ENCODE measurements around the gene DDAH1.

DDAH1 gene

DNA sequence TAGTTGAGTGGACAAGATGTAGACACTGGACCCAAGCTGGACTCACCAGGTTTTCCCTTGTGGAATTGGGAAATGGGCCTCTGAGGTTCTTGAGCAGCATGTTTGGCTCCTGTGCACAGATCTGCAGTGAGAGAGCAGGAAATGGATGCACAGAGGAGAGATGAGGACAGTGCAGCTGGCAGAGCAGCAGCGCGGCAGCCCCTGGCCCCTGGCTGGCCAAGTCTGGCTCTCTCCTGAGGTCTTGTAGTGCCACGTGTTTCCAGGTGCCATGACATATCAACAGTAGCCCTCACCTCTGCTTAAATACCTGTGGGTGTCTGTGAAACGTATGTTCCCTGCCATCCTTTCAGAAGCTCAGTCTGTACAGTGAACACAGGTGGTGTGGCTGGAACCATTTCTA lies 169.3 kb downstream of the DDAH1 start:
- Histone ChIP-seq H3K27ac (peak overlapping the region in 2 of 21 experiments; percentile 21 to 48), H3K4me3 (no peak overlapping the region)

DNA sequence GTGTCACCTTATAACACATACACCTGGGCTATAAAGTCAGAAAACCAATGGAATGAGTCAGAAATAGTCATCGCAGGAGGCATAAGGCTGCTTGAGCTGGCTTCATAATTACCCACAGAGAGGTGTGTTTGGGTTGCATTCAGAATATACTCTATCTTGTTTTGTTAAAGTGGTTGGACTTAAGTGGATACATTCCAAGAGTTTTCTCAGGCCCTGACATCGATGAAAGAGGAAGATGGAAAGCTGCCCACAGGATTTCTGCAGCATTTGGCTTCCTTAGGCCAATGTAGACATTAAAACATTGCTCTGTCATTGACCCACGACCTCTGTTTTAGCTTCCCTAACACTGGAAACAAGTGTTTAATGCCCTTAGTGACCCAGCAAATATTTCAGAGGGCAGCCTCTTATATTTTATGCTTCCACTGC lies 169.9 kb downstream of the DDAH1 start:
- peak overlapping the region in 2 of 21 experiments; percentile 21 to 48 for H3K27ac ChIP-seq
- H3K4me3 ChIP-seq = no peak overlapping the region

DNA sequence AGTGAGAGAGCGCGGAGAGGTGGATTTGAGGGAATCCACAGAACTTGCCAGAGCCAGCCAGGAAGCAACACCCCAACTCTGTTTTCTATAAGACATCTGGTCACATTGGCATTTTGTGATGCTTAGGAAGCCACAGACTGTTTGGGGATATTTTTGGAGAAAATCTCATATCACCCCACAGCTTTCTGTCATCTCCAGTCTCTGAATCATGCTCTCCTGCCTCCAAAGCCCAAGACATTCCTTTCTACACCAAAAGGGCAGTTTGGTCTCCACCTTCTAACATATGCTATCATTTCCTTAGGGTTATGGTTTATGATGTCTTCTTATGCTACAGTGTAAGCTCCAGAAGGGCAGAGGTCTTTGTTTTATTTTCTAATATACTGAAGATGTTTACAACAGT lies 174.1 kb downstream of the DDAH1 start:
- no peak overlapping the region for H3K4me3 ChIP-seq
- H3K27ac ChIP-seq = peak overlapping the region in 6 of 21 experiments; percentile 11 to 60 (median 46)

DNA sequence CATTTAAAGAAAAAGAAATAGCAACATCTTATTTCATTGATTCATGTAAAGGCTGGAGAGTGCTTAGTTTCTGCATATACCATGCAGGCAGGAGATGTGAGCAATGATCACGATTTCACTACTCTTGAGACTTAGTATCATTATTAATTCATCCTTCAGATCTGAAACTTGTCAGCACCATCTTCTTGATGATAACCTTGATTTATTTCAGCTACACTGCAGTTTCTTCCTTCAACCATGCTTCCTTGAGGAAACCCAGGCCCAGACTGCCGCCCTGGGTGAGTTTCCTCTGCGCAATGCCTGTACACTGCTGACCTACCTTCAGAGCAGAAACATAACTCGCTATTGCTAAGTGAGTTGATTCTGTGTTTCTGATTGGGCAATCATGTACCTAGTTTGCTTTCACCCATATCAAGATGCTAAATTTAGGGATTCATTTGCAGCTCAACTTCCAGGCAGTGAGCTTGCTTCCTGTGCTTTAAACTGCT lies 175.1 kb downstream of the DDAH1 start:
- H3K4me3 ChIP-seq = no peak overlapping the region
- H3K27ac ChIP-seq = peak overlapping the region in 13 of 21 experiments; percentile 11 to 60 (median 41)

DNA sequence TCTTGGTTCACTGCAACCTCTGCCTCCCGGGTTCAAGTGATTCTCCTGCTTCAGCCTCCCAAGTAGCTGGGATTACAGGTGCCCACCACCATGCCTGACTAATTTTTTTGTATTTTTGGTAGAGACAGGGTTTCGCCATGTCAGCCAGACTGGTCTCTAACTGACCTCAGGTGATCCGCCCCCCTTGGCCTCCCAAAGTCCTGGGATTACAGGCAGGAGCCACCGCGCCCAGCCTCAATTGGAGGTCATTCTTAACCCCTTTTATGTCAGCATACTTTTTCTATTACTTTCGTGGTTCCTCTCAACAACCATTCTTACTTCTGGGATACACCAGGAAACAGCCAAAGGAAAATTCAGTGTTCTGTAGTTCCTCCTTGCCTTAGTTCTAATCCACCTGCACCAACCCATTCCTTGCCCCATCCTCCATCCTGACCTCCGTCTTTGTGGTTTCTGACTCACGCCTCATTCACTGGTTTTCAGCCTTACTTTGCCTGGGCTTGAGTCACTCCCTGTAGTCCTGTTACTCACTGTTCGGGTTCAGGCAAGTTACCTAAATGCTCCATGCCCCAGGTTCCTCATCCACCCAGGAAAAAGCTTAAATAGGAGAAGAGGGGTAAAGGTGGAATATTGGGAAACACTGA lies 175.6 kb downstream of the DDAH1 start:
- Histone ChIP-seq H3K4me3 (no peak overlapping the region), H3K27ac (peak overlapping the region in 8 of 21 experiments; percentile 21 to 60 (median 42))

DNA sequence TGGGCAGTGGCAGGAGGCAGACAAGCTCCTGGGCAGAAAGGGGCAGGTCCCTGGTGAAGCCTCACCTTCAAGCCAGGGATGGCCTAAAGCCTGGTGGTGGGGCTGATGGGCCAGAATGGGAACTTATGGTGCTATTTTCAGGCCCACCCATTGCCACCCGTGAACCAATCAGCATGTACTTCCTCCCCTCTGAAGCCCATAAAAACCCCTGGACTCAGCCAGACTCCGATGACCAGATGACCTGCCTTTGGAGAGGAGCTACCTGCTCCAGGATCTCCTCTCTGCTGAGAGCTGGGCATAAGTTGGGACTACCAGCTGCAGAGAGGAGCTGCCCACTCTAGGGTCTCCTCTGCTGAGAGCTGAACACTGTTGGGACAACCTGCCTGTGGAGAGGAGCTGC lies 180.8 kb downstream of the DDAH1 start:
- H3K4me3 ChIP-seq = no peak overlapping the region
- no peak overlapping the region for H3K27ac ChIP-seq

DNA sequence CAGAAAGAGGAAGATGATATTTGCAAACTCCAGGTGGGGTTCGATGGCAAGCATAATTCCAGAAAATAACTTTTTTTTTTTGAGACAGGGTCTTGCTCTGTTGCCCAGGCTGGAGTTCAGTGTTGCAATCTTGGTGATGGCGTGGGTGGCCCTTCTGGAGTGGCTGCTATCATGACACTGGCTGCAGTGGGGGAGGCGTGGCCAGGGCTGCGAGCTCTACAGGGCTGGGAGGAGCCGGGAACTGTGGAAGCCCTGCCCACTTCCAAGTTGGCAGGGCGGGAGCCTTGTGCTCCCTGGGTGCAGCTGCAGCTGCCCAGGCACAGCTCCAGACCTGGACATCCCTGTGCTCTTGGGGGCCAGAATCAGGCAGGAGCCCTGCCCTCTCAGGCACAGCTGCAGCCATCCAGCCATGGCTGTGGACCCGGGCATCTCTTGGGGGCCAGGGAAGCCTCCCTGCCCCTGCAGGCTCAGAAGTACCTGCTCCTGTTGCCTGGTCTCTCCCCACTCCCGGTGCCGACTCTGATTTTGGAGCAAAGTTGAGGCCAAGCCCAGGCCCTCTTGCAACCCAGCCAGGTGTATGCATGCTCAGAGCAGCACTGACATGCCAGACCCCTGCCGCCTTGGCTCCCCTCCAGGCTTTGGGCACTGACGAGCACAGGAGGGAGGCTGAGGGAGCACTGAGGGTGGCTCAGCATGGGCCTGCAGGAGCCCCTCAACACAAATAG lies 181.3 kb downstream of the DDAH1 start:
- Histone ChIP-seq H3K27ac (peak overlapping the region in 1 of 21 experiments; percentile 34), H3K4me3 (no peak overlapping the region)

DNA sequence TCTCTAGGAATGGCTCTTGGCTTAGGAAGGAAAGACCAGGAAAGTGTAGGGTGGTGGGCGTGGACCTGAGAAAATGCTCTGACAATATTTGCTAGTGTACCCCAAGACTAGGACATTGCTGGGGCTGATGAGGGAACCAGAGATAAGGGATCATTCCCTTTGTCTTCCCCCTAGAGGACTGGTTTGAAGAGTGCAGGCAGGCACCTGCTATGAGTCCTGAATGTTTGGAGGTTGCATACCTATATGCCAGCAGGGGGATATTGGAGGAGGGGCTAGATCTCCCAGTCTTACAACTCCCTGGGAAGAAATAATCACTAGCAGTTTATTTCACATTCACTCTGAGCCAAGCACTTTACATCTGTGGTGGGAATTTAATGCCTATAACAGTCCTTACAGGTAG lies 182.5 kb downstream of the DDAH1 start:
- Histone ChIP-seq H3K27ac (no peak overlapping the region), H3K4me3 (no peak overlapping the region)

DNA sequence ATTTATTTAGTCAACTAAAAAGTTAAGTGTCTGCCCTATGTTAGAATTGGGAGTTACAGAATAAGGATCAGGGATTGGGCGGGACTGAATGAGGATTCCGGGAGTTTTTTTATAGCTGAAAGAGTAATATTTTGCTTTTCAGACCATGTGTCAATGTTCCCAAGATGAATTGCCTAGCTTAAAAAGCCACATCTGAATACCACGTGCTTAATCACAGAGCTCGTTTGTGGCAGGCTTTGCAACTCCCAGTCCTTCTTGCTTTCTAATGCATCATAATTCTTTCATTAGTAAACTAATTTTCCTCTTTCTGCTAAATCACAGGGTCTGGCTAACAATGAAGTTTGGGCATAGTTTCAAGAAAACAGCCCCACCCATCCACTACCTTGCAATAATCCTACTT lies 184.3 kb downstream of the DDAH1 start:
- Histone ChIP-seq H3K4me3 (no peak overlapping the region), H3K27ac (peak overlapping the region in 3 of 21 experiments; percentile 8 to 57 (median 29))

DNA sequence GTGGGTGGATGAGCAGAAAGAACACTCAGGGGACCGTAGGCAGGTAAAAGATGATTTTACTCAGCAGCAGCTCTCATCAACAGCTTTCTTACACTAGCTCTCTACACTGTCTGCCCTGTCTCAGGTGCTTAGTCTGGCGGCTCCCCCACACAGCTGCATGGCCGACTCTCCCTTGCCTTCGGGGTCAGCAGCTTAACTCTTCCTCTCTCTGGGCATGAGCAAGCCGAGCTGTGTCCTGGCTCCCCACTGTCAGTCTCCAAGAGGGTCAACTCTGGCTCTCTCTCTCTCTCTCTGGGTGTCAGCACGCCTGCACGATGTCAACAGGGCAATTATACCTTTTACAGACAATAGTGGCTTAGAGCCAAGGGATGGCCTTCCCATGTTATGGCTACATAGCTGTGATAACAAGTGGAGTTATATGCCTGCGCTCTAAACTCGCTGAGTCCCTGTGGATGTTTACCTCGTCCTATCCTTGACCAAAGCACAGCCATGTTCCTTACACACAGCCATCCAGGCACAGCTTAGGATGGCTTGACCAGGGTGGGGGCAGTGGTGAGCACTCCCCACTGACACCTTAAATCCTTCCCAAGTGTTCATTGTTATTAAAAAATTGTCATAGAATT lies 185.4 kb downstream of the DDAH1 start:
- peak overlapping the region in 20 of 21 experiments; percentile 44 to 98 (median 78) for H3K27ac ChIP-seq
- no peak overlapping the region for H3K4me3 ChIP-seq

DNA sequence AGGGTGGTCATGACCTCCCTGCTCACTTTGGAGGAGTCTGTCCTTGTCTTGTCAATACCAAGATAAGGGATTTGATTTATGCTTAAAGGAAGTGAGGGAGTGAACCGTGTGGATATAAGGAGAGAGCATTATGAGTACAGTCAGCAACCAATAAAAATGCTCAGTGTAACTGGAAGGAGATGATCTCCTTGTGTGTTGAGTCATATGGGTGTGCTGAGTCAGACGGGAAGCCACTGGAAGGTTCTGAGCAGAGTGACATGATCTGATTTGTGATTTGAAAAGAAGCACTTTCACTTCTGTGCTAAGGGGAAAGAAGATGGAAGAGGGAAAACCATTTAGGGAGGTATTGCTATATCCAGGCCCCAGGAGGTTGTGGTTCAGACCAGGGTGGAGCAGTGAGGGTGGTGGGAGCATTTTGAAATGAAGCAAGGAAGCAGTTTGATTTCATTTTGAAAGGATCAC lies 186.1 kb downstream of the DDAH1 start:
- peak overlapping the region in 20 of 21 experiments; percentile 44 to 98 (median 78) for H3K27ac ChIP-seq
- H3K4me3 ChIP-seq = peak overlapping the region in 1 of 7 experiments; percentile 21

DNA sequence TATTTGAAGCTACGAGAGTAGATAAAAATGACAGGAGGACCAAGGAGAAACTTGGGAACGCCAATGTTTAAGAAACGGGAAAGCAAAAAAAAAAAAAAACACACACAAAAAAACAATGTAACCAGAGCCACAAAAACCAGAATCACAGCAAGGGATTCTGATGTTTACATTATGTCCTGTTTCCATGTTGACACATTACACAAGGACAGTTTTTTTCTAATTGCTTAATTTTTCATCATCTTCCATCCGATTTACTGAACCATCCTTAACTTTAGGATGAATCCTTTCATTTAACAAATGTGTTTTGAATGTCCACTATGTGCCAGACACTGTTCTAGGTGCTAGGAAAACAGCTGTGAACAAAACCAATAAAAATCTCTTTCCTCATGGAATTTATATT lies 187.2 kb downstream of the DDAH1 start:
- Histone ChIP-seq H3K27ac (peak overlapping the region in 7 of 21 experiments; percentile 75 to 99 (median 98)), H3K4me3 (no peak overlapping the region)

DNA sequence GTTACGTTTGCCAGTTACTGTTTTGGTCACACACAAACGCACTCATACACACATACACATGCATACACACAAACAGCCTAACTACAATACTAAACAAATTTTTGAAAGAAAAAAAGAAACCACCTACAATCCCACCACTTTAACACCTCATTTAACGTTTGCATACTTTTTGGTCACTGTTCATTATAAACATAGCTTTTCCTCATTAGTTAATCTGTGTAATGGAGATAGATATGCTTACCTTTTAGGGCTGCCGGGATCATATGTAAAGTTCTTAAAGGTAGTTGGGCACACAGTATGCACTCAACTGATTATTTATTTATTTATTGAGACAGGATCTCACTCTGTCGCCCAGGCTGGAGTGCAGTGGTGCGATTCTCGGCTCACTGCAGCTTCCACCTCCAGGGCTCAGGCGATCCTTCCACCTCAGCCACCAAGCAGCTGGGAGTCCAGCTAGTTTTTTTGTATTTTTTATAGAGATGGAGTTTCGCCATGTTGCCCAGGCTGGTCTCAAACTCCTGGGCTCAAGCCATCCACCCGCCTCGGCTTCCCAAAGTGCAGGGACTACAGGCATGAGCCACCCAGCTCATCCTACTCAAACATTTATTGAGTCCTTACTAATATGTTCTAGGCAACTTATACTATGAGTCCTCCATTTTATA lies 187.8 kb downstream of the DDAH1 start:
- Histone ChIP-seq H3K27ac (peak overlapping the region in 20 of 21 experiments; percentile 75 to 99 (median 97)), H3K4me3 (peak overlapping the region; percentile 64 to 98 (median 87))

DNA sequence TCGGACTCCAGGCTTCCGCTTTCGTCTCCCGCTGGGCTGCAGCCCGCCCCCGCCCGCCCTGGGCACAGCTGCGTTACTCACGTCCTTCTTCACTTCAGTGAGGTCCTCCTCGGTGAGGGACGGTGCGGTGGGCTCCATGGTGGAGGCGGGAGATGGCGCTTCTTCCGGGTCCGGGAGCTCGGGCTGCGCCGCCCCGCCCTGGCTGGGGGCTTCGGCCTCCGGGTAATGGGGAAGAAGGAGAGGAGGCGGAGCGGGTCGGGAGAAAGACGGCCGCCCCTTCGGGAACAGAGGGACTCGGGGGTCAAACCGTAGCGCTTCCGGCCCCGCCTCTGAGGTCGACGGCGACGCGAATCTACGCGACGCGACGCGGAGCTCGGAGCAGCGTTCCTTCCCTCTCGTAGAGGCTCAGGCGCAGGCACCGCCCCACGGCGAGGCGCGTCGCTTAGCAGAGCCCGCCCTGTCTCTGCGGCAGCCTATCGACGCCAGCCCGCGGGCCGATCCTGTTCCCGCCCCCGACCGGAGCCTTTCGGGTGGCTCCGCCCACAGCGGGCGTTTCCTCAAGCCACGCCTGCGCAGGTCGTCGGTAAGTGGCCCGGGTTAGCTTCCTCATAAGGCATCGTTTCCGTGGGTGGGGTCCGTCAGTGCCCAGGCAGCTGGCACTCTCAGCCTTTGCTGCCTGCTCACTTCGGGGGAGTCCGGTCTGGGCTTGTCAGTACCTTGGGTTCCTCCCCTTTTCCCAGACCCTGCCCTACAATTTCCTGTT lies 188.6 kb downstream of the DDAH1 start, which contains the start of gene BCL10:
TSS of gene BCL10 (minus strand) at position 418 of the 763 bp plus-strand sequence. CDS start at position 138, 280 bp downstream.
- Histone ChIP-seq H3K27ac (peak within 1 kb of the TSS; percentile 82 to 99 (median 97)), H3K4me3 (peak within 1 kb of the TSS; percentile 64 to 98 (median 87))

DNA sequence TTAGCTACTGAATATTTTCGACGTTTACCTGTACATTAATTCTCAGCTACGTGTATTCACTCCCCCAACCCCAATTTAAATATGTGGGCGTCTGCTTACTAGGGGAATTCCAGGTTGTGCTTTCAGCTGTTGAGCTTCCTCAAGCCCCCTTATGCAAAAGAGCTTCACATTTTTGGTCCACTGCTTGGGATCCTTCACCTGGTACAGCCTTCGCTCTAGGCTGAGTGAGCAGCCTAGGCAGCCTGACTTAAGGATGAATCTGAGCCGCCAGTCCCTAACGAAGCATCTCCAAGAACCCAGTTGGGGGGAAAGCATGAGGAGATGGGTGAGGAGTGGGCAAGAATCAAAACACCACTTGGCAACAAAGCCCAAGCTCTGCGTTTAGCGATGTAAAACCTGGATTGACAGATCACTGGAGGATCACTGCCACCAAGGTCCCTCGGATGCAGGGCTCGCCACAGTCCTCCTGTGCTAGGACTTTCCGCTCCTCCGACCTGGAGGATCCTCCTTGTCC lies 189.2 kb downstream of the DDAH1 start:
- H3K4me3 ChIP-seq = peak overlapping the region; percentile 64 to 98 (median 87)
- H3K27ac ChIP-seq = peak overlapping the region; percentile 82 to 99 (median 97)

DNA sequence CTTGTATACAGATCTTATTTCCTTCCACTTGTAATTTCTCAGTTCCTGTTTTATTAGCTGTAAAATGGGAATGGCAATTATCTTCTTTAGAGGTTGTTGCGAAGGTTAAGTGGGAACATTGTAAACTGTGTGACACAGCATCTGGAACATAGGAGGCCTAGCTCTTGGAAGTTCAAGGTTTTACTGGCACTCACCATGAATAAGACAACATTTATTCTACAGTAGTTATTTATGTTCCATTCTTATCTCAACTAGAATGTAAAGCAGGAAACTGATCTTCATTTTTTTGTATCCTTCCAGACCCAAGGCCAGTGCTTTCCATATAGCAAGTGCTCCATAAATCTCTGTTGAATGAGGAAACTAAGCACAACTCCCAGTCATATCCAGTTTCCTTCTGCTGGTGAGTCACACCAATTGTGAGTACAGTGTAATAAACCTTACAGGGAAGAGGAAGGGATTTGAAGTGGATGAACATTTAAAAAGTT lies 189.9 kb downstream of the DDAH1 start:
- Histone ChIP-seq H3K27ac (peak overlapping the region in 18 of 21 experiments; percentile 31 to 99 (median 97)), H3K4me3 (peak overlapping the region; percentile 64 to 98 (median 87))

DNA sequence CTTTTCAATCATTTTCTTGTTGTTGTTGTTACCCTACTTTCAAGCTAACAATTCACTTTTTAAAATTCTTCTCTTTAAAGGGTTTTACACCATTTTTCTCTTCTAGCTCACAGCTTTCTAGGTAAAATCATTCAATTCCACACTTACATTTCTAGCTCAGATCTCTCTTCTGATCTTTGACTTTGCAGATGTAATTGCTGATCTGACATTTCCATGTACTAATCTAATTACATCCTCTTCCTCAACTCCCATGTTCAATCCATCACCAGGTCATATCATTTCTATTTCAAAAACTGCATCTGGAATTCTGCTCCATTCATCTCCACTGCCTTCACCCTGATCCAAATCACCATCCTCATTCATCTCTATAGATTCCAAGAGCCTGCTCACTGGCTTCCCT lies 191.6 kb downstream of the DDAH1 start:
- Histone ChIP-seq H3K27ac (peak overlapping the region in 1 of 21 experiments; percentile 99), H3K4me3 (no peak overlapping the region)

DNA sequence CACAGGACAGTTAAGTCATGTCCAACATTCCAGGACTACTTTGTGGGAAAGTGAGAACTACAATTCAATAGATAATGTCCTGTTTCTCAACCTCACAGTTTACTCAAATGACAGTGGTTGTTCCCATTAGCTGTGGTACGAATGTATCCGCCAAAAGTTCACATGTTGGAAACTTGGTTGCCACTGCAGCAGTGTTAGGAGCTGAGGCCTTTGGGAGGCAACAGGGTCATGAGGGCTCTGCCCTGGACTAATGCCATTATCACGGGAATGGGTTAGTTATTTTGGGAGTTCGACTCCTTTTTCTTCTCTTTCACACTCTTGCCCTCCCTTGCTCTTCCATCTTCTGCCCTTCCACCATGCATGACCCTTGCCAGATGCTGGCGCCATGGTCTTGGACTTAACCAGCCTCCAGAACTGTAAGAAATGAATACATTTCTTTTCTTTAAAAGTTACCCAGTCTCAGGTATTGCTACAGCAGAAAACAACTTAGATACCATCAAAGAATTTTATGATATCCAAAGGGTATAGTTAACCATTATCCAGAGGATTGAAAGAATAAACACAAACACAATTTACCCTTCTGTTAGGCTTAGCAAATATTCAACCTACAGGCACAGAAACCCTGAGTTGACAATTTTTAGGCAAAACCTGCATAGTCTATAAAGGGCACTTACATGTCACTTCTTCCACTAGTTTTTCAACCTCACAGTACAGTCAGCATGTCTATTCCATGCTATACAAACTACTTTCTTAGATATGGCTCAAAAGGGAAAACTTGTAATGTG lies 196.0 kb downstream of the DDAH1 start:
- H3K4me3 ChIP-seq = no peak overlapping the region
- no peak overlapping the region for H3K27ac ChIP-seq

Data from skin epidermis (tissue), 12 donors.